Activated CD4-positive, alpha-beta T cell treated with anti-CD3 and anti-CD28 coated beads, Interleukin-2, Interleukin-4, amounts not matched to agents 100 ng/mL and 50 ng/mL, durations not matched to agents 16 hours and 8 hours (primary cell): ENCODE measurements around the gene CCDC88B.

Experiments
- DNase-seq: peaks from one replicate; pipeline ENCODE4 v3.0.0-alpha.2; 2020; ENCODE audit warnings: low spot score

The CCDC88B gene

DNA sequence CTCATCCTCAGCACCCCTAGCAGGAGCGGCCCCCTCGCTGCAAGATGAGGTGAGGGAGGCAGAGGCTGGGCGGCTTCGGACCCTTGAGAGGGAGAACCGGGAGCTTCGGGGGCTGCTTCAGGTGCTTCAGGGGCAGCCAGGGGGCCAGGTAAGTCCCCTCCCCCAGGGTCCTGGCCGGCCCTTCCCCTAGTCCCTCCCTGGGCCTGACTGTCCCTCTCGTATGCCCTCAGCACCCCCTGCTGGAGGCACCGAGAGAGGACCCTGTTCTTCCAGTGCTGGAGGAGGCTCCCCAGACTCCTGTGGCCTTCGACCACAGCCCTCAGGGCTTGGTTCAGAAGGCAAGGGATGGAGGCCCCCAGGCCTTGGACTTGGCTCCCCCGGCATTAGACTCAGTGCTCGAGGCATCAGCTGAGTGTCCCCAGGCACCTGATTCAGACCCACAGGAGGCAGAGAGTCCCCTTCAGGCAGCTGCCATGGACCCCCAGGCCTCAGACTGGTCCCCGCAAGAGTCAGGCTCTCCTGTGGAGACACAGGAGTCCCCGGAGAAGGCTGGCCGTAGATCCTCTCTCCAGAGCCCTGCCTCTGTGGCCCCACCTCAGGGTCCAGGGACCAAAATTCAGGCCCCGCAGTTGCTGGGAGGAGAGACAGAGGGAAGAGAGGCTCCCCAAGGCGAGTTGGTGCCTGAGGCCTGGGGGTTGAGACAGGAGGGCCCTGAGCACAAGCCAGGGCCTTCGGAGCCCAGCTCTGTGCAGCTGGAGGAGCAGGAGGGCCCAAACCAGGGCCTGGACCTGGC is 4.0 kb downstream of the CCDC88B start:
- no peak for DNase-seq

DNA sequence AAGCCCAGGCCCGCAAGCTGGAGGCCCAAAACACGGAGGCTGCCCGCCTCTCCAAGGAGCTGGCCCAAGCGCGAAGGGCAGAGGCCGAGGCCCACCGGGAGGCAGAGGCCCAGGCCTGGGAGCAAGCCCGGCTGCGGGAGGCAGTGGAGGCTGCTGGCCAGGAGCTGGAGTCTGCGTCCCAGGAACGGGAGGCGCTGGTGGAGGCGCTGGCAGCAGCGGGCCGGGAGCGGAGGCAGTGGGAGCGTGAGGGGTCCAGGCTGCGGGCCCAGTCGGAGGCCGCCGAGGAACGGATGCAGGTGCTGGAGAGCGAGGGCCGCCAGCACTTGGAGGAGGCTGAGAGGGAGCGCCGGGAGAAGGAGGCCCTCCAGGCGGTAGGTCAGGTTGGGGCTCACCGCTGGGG is 4.8 kb downstream of the CCDC88B start:
- DNase-seq = no peak

DNA sequence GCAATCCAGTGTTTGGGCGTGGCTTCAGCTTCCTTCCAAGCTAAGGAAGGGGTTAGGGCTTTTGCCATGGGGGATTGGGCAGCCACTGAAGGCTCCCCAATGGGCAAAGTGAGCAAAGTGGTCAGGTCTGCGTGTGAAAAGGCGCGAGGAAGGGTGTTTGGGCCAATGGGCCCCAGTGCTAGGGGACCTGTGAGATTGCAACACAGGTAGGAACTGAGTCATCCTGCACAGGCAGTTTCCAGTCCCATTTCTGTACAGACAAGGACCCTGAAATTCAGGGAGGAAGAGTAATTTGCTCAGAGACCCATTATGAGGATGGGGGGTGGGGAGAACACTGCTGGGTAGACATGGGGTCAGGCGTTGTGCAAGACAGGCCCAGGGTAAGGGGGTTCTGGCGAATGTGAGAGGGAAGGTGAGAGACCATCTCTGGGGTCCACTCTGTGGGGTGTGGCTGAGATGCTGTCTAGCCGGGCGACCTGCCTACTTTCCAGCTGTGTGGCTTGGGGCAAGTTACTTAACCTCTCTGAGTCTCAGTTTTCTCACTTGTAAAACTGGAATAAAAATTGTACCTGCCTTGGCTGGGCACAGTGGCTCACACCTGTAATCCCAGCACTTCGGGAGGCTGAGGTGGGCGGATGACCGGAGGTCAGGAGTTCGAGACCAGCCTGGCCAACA is 7.3 kb downstream of the CCDC88B start:
- no peak for DNase-seq

DNA sequence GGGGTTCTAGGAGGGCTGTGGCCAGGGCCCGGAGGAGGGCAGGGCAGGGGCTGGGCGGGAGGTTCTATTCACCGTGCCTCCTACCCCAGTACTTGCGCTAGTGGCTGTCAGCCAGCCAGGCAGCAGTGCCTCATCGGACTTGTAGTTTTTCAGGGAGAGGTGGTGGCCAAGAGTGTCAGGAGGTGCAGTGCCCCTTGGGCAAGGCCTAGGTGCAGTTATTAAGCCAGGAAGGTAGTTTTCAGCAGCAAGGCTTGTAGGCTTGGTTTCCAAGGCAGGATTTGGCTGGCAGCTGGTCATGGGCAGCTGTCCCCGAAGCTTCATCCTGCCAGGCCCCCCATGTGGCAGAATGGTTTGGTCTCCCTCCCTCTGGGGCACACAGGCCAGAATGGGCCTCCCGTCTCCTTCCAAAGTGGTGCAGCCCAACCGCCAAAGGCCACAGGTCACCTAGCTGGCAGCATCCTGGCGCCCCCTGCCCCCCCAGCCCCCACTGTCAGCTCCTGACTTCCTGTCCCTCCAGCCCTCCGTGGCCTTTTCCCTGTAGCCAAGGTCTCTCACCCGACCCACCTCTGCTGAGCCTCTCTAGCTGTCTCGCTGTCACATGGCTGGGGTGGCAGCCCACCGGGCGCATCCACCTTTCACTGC is 8.5 kb downstream of the CCDC88B start:
- DNase-seq = no peak

DNA sequence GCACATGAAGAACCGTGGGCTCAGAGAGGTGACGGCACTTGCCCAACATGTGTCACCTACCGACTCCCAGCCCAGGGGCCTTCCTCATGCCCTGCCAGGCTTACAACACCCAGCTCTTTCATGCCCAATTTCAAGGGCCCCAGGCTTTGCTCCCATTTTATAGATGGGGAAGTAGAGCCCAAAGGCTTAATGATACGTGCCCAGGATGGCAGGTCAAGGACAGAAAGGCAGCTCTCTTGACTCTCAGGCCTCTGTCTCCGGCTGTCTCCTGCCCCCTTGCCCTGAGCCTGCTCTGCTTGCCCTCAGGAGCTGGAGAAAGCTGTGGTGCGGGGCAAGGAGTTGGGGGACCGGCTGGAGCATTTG is 9.0 kb downstream of the CCDC88B start:
- DNase-seq = no peak

DNA sequence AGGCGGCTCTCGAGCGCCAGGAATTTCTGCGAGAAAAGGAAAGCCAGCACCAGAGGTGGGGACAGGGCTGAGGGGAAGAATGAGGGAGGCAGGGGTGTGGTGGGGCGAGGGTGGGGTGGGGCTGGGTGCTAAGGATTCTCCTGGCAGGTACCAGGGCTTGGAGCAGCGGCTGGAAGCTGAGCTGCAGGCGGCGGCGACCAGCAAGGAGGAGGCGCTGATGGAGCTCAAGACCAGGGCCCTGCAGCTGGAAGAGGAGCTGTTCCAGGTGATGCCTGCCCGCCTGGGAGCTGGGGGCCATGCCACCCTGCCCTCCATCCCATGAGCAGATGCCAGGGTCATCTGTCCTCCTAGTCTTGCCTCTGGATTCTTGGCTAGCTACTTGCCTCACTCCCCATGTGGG is 9.4 kb downstream of the CCDC88B start:
- DNase-seq = no peak

DNA sequence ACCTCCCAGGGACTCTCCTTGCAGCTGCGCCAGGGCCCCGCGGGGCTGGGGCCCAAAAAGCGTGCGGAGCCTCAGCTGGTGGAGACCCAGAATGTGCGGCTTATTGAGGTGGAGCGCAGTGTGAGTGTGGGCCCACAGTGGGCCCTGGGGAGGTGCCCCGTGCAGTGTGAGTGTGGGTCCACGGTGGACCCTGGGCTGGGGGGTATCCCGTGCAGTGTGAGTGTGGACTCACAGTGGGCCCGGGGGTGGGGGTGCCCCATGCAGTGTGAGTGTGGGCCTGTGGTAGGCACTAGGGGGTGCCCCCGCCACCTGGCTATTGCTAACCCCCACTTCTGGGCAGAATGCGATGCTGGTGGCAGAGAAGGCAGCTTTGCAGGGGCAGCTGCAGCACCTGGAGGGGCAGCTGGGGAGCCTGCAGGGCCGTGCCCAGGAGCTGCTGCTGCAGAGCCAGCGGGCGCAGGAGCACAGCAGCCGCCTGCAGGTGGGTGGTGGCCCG is 11.2 kb downstream of the CCDC88B start:
- no peak for DNase-seq

DNA sequence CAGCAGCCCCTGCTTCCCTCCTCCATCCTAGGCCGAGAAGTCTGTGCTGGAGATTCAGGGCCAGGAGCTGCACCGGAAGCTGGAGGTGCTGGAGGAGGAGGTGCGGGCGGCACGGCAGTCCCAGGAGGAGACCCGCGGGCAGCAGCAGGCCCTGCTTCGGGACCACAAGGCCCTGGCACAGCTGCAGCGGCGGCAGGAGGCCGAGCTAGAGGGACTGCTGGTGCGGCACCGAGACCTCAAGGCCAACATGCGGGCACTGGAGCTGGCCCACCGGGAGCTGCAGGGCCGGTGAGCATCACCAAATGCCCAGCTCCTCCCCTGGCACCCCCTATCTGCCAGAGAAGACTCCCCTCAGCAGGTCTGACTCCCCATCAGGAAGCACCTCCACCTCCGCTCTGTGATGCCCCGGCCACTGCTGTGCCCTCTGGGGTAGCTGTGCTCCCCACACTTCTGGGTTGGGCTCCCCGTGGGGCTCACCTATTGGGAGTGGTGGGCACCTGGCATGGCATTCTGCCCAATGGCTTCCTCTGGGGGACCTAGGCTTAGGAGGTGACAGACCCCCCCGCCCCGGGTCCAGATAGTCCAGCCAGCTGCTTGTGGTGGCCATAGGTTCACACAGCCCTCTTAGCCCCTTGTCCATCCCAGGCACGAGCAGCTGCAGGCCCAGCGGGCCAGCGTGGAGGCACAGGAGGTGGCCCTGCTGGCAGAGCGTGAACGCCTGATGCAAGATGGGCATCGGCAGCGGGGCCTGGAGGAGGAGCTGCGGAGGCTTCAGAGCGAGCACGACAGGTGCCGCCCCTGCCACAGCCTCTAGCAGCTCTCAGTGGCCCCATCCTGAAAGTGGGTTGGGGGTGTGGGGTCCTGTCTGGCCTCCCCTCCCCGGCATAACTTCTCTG is 12.3 kb downstream of the CCDC88B start:
- DNase-seq = no peak

DNA sequence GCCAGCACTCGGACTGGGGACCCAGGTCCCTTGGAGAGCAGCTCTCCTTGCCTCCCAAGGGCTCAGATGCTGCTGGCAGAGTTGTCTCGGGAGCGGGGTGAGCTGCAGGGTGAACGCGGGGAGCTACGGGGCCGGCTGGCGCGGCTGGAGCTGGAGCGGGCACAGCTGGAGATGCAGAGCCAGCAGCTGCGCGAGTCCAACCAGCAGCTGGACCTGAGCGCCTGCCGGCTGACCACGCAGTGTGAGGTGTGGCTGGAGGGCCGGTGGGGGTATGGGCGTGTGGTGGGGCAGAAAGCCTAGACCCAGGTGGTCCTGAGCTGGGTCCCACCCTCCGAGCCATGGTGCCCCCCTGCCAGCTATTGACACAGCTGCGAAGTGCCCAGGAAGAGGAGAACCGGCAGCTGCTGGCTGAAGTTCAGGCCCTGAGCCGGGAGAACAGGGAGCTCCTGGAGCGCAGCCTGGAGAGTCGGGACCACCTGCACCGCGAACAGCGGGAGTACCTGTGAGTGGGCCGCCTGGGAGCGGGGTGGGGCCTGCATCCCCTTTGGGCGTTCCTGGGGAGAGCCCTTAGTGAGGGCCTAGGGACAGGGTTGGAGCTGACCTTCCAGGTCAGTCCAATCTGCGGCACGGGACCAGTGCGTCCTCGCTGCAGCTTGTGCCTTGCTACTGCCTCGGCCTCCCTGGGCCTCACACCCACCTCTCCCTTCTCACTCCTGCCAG is 13.2 kb downstream of the CCDC88B start:
- DNase-seq = no peak

DNA sequence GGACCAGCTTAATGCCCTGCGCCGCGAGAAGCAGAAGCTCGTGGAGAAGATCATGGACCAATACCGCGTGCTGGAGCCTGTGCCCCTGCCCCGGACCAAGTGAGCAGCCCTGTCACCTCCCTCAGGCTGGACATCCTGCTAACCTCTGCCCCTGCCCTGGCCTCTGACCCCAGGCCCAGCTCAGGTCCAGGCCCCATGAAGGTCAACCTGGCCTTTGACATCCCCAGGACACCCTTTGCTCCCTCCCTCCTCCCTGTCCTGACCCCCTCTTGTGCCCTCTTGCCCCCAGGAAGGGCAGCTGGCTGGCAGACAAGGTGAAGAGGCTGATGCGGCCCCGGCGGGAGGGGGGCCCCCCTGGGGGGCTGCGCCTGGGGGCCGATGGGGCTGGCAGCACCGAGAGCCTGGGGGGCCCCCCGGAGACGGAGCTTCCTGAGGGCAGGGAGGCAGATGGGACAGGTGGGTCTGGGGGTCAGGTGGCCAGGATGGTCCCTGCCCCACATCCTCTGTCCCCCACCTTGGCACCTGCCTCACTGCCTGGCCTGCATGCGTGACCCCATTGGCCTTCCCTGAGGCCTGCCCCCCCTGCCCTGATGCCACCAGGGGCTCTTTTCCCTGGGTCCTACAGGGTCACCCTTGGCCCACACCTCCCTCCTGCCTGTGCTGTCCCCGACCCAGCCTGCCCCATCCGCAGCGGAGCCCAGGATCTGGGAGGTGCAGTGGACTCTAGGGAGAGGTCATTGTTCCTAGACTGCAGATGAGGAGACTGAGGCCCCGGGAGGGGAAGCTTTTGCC is 13.9 kb downstream of the CCDC88B start:
- DNase-seq = no peak

DNA sequence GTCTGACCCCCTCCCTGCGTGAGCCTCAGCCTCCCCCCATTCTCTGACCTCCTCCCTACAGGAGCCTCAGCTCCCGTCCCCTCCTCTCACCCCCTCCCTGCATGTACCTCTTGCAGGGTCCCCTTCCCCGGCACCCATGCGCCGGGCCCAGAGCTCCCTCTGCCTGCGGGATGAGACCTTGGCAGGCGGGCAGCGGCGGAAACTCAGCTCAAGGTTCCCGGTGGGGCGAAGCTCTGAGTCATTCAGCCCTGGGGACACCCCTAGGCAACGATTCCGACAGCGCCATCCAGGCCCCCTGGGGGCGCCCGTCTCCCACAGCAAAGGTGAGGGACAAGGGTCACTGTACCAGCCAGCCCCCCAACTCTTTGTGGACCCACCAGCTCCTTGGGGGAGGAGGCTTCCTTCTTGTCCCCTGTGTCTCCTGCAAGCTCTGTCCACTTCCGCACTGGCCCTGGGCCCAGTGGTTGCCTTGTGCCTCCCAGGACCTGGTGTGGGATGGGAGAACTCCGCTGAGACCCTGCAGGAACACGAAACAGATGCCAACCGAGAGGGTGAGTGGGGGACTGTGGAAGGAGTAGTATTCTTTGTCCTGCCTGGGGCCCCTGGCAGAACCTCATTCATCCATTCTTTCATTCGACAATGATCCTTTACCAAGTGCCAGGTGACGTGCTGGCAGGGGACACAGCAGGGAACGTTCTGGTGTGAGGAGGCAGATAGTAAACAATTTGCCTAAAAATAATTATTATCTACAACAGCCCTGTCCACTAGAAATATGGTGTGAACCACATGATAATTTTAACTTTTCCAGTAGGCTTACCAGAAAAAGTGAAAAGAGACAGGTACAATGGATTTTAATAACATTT is 15.3 kb downstream of the CCDC88B start:
- no peak for DNase-seq

DNA sequence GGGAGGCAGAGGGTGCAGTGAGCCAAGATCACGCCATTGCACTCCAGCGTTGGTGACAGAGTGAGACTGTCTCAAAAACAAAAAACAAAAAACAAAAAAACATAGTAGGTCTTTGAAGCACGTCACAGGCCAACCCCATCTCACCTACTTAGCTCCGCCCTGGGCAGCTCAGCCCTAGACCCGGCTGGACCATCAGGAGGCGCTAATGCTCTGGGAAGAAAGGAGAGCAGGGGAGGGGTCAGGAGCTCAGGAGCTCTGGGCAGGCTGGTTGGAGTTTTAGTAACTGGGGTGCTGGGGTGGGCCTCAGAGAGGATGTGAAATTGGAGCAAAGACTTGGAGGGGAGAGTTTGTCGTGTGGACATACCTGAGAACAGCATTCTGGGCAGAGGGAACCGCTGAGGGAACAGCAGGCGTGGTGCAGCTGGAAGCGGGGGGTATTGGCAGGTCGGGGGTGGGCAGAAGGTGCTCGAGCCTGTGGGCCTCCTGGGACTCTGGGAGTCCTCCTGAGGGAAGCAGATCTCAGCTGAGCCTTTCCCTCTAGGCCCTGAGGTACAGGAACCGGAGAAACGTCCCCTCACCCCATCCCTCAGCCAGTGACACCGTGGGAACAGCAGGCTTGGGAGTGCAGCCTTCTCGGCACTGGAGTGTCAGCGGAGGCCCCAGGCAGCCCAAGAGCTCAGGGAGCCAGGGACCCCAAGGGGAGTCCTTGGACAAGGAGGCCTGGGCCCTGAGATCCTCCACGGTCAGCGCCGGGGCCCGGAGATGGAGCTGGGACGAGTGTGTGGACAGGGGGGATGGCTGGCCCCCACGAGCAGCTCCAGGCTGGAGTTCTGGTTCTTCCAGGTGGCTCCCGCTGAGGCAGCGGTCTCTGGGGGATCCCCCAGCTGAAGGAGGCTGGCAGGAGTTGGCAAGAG is 16.8 kb downstream of the CCDC88B start:
- DNase-seq = peak; percentile 40

DNA sequence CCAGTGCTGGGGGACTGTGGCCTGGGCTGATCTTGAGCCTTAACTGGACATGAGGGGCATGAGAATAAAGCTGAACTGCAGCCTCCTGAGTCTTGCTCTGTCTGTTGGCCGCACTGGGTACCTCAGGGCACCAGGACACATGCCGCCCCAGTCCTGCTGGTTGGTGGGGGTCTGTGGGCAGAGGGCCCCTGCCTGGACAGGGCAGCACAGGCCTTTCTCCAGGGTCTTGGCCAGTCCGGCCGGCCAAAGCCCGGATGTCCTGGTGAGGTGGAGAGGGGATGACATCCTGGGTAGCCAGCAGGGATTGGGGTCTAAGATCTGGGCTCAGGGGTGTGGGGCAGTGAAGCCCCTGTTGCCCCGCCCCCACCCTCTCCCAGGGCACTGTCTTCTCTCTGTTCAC is 17.4 kb downstream of the CCDC88B start:
- DNase-seq = no peak

DNA sequence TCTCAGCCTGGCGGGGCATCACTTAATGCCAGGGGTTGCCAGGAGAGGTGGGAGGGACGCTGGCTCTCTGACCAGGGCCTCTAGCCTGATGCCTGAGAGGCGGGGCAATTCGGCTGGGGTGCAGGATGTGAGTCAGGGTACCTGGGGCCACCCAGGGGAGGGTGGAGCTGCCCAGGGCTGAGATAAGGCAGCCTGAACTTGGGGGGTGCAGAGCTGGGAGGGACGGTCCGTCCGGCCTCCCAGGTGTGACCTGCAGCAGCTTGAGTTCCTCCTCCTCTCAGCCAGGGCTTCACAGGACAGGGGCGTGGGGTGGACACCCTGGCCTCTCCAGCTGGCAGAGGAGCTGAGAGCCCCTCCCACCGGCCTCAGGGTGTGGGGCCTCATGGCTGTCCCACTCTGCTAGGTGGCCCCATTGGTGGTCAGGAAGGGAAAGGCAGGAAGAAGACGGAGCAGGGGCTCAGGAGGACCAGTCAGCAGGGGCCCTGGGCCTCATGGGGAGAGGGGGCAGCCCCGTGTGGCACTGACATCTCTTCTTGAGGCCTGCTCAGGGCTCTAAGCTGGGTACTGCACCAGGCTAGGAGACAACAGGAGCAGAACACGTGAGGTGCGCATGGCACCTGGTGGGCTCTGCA is 18.0 kb downstream of the CCDC88B start:
- peak; percentile 55 for DNase-seq

DNA sequence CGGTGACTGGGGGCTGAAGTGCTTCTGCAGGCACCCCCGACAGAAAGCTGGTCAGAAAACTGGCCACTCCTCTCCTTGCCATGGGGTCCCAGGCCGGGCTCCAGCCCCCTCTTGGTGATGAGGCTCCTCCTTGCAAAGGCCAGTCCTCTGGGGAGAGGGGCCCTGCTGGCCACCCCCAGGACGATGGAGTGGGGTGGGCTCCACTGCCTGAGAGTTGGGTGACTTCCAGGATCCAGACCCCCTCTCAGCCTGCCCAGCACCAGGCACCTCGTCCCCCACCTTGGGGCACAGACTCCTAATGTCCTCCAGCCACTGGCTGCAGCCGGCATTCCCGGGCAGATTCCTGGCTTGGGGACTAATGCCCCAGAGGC is 18.5 kb downstream of the CCDC88B start:
- DNase-seq = no peak

DNA sequence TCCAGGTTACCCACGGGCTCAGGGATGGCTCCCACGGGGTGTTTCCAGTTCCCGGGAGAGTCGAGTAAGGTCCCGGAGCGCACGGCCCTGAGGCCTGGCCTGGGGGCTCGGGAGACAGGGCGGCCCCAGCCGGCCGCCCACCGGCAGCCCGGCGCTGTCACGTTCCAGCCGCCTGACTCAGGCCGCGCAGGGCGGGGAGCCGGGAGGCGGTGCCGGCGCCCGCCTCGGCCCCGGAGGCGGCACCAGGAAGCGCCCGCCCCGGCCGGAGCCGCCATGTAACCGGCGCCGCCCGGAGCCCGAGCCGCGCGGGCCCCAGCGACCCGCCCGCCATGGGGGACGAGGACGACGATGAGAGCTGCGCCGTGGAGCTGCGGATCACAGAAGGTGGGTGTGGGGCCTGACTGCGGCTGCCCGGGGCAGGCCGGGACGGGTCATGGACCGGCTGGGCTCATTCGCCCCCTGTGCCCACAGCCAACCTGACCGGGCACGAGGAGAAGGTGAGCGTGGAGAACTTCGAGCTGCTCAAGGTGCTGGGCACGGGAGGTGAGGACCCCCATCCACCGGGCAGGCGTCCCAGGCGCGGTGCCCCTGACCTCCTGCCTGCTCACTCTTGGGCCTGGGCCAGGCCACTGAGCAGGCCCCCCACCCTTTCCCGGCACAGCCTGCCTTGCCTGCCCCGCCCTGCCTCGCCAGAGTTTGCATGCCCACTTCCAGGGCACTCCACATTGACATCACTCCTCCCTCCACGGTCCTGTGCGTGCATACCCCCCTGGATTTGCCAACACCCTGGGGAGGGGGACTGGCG is 19.1 kb downstream of the CCDC88B start, which contains the start of gene RPS6KA4:
Gene RPS6KA4 (plus strand): TSS at position 256 of the 805 bp plus-strand sequence. CDS start 74 bp downstream, at position 330.
- DNase-seq = peak; percentile 35
